RWPE2 (cell line): Measurements from ENCODE around the gene PRKAG2.

Experiments used
- ATAC-seq: fragments of 200-7000 bp; cut with Tn5 transposase; 3 replicates; pipeline ENCODE4 v1.9.1; 2021; ENCODE audit warnings: low read depth
- DNase-seq: peaks from one replicate; pipeline ENCODE4 v3.0.0-alpha.2; 2020; ENCODE audit warnings: low spot score
- H3K27ac ChIP-seq: fragments of 450-650 bp; 2 replicates; pipeline ENCODE4 v1.5.1; 2017; ENCODE audit warnings: mild to moderate bottlenecking; ENCODE audit not compliant: poor library complexity, severe bottlenecking
- H3K27me3 ChIP-seq: fragments of 250-450 bp; sonication (Bioruptor Pico); 2 replicates; pipeline ENCODE4 v1.5.1; 2021; ENCODE audit warnings: mild to moderate bottlenecking, moderate library complexity; ENCODE audit not compliant: insufficient read depth, poor library complexity, severe bottlenecking
- H3K36me3 ChIP-seq: fragments of 250-450 bp; sonication (Bioruptor Pico); 2 replicates; pipeline ENCODE4 v1.5.1; 2020; ENCODE audit warnings: low read depth, mild to moderate bottlenecking, moderate library complexity
- H3K4me1 ChIP-seq: fragments of 250-450 bp; sonication (Bioruptor Pico); 2 replicates; pipeline ENCODE4 v1.5.1; 2021; ENCODE audit warnings: mild to moderate bottlenecking, moderate library complexity; ENCODE audit not compliant: insufficient read depth, poor library complexity, severe bottlenecking
- H3K4me3 ChIP-seq: fragments of 250-450 bp; sonication (Bioruptor Pico); 2 replicates; pipeline ENCODE4 v1.5.1; 2021; ENCODE audit warnings: mild to moderate bottlenecking, moderate library complexity; ENCODE audit not compliant: severe bottlenecking
- H3K9me3 ChIP-seq: fragments of 250-450 bp; sonication (Bioruptor Pico); 2 replicates; pipeline ENCODE4 v1.5.1; 2021; ENCODE audit warnings: mild to moderate bottlenecking, moderate library complexity; ENCODE audit not compliant: severe bottlenecking
- CTCF ChIP-seq: fragments of 450-650 bp; IDR thresholded peaks from one replicate; pipeline ENCODE4 v1.5.1; 2017; ENCODE audit warnings: mild to moderate bottlenecking, moderate library complexity; ENCODE audit not compliant: poor library complexity, severe bottlenecking

PRKAG2 gene

GRCh38 chr7:151900986-151901621, 24.2 kb upstream of the PRKAG2 start:
- no peak overlapping the region for H3K27ac ChIP-seq

GRCh38 chr7:151900591-151900985, 23.7 kb upstream of the PRKAG2 start:
- no peaks in the 10 kb centered on the region for H3K4me1 ChIP-seq
- TF ChIP-seq CTCF, result no peak
- H3K27ac ChIP-seq, result no peak overlapping the region
- DNase-seq, result no peak
- H3K4me3 ChIP-seq, result no peak overlapping the region
- ATAC-seq, result no peak
- H3K36me3 ChIP-seq, result no peaks in the 10 kb centered on the region
- no peaks in the 10 kb centered on the region for H3K9me3 ChIP-seq
- H3K27me3 ChIP-seq, result no peaks in the 10 kb centered on the region

More at GRCh38 chr7:151900986-151901621, 24.2 kb upstream of the PRKAG2 start:
- TF ChIP-seq CTCF, result no peak
- H3K9me3 ChIP-seq, result no peaks in the 10 kb centered on the region
- no peak overlapping the region for H3K4me3 ChIP-seq
- no peak for DNase-seq
- no peaks in the 10 kb centered on the region for H3K4me1 ChIP-seq
- H3K27me3 ChIP-seq, result no peaks in the 10 kb centered on the region
- H3K36me3 ChIP-seq, result no peaks in the 10 kb centered on the region
- no peak for ATAC-seq

GRCh38 chr7:151899513-151900360, 22.8 kb upstream of the PRKAG2 start:
- no peak for DNase-seq
- no peak for ATAC-seq
- Histone ChIP-seq H3K36me3 (no peaks in the 10 kb centered on the region), H3K9me3 (no peaks in the 10 kb centered on the region), H3K27me3 (no peaks in the 10 kb centered on the region), H3K4me3 (no peak overlapping the region), H3K27ac (no peak overlapping the region), H3K4me1 (peaks cover 5% of the 10 kb centered on the region)
- no peak for TF ChIP-seq CTCF

- DNase-seq, result no peak
- H3K36me3 ChIP-seq, result no peaks in the 10 kb centered on the region
- no peaks in the 10 kb centered on the region for H3K27me3 ChIP-seq
Measured at GRCh38 chr7:151897951-151898686, 21.2 kb upstream of the PRKAG2 start.

More at GRCh38 chr7:151897951-151898686, 21.2 kb upstream of the PRKAG2 start:
- H3K4me1 ChIP-seq, result peaks cover 5% of the 10 kb centered on the region
- H3K4me3 ChIP-seq, result no peak overlapping the region
- no peaks in the 10 kb centered on the region for H3K9me3 ChIP-seq
- no peak overlapping the region for H3K27ac ChIP-seq
- TF ChIP-seq CTCF, result no peak
- ATAC-seq, result no peak
